ENCODE results near the gene NDUFS7. TPM values are rescaled to one million over a fixed set of nuclear protein-coding genes. Genes with fewer than 3 reads are reported as not detected.

The NDUFS7 gene
- total RNA-seq, 1 experiment from 2014 or later, result 83.9 TPM

DNA sequence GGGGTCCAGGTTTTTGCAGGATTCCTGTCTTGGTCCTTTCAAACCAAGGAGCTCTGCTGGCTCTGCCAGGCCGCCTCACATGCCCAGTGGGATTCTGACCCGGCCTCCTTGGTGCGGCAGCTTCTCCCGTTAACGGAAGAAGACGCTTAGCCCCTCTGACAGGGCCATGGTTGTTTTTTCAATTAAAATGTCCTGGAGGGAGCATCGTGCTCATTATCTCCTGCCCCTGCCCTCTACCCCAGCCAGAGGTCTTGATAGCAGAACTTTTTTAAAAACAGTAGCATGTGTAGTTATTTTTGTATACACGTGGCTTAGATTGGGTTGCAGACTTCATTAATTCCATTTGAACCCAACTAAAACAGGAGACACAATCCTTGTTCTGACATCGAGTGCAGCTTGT is 43.0 kb downstream of the NDUFS7 start:
- no peak overlapping the region for H3K18ac ChIP-seq (ENCODE audit: insufficient read length, low read depth, low read length)
- no peak overlapping the region for H3K27ac ChIP-seq (ENCODE audit: insufficient read length, low read depth, low read length)
- no peaks in the 10 kb centered on the region for H3K27me3 Mint-ChIP-seq (ENCODE audit: low read depth)
- peaks cover 0 to 18% of the 10 kb centered on the region in 2 experiments; a peak in 2 of 4 replicates for H3K4me1 Mint-ChIP-seq
- no peak overlapping the region for H4K91ac ChIP-seq (ENCODE audit: insufficient read length, low read depth, low read length)
- H2BK120ac ChIP-seq (ENCODE audit: low read depth, low read length, poor library complexity, severe bottlenecking), result no peak overlapping the region
- no peak overlapping the region for H3K56ac ChIP-seq (ENCODE audit: insufficient read length, low read depth, low read length)
- no peak overlapping the region for H2BK15ac ChIP-seq (ENCODE audit: low read depth, low read length)
- H3K23ac ChIP-seq (ENCODE audit: insufficient read length, low read depth, low read length), result no peak overlapping the region
- no peak overlapping the region for H4K8ac ChIP-seq (replicated peaks; ENCODE audit: insufficient read length, low read depth, low read length)
- H3K23me2 ChIP-seq (ENCODE audit: insufficient read length, low read depth, low read length, poor library complexity, severe bottlenecking), result peaks cover 6% of the 10 kb centered on the region
- H2AK5ac ChIP-seq (ENCODE audit: insufficient read length, low read length), result no peak overlapping the region
- peaks cover 3% of the 10 kb centered on the region for H3K79me1 ChIP-seq (ENCODE audit: insufficient read depth, low read depth, low read length, poor library complexity, severe bottlenecking)
- no peak overlapping the region for H2BK5ac ChIP-seq (ENCODE audit: insufficient read length, low read length)
- H2BK20ac ChIP-seq (ENCODE audit: low read depth, low read length, poor library complexity, severe bottlenecking), result no peak overlapping the region
- no peak overlapping the region for H3K4me3 Mint-ChIP-seq
- TF ChIP-seq, protein P1, sequence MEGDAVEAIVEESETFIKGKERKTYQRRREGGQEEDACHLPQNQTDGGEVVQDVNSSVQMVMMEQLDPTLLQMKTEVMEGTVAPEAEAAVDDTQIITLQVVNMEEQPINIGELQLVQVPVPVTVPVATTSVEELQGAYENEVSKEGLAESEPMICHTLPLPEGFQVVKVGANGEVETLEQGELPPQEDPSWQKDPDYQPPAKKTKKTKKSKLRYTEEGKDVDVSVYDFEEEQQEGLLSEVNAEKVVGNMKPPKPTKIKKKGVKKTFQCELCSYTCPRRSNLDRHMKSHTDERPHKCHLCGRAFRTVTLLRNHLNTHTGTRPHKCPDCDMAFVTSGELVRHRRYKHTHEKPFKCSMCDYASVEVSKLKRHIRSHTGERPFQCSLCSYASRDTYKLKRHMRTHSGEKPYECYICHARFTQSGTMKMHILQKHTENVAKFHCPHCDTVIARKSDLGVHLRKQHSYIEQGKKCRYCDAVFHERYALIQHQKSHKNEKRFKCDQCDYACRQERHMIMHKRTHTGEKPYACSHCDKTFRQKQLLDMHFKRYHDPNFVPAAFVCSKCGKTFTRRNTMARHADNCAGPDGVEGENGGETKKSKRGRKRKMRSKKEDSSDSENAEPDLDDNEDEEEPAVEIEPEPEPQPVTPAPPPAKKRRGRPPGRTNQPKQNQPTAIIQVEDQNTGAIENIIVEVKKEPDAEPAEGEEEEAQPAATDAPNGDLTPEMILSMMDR (conservative IDR thresholded peaks at IDR 0.05), result no peak
- no peak overlapping the region for H3K4me2 ChIP-seq (ENCODE audit: insufficient read depth, insufficient read length, low read length)
- H3T11ph ChIP-seq (ENCODE audit: low read length), result no peak overlapping the region
- 0 out of 7 replicates have a peak overlapping the region, but pooled peaks of 1 of the 3 experiments have one; percentile 51 for H3K27ac Mint-ChIP-seq
- peaks cover 20 to 81% (median 62%) of the 10 kb centered on the region in 3 experiments; a peak in 6 of 7 replicates for H3K36me3 Mint-ChIP-seq (ENCODE audit: insufficient read depth in 1 of 3, low read depth in 3 of 3)
- H3K4me1 ChIP-seq (ENCODE audit: insufficient read depth, low read length), result no peaks in the 10 kb centered on the region
- H3K9me3 Mint-ChIP-seq, result no peaks in the 10 kb centered on the region
- no peak overlapping the region for H3K9ac ChIP-seq (ENCODE audit: extremely low read depth, insufficient read length, low read length)
- no peaks in the 10 kb centered on the region for H3K27me3 ChIP-seq (ENCODE audit: insufficient read depth, low read length)
- no peak overlapping the region for H2BK12ac ChIP-seq (ENCODE audit: insufficient read length, low read depth, low read length)
- no peaks in the 10 kb centered on the region for H3K9me3 ChIP-seq (ENCODE audit: control insufficient read depth, low read depth, low read length)
- H4K5ac ChIP-seq (ENCODE audit: insufficient read length, low read depth, low read length), result no peak overlapping the region
- no CpG with 5 or more reads among the region's 9 CpGs for WGBS (ENCODE audit: extremely low coverage, insufficient read length, low lambda C conversion rate)
- H3K4ac ChIP-seq (ENCODE audit: low read depth, low read length), result no peak overlapping the region
- no peak for DNase-seq
- no peaks in the 10 kb centered on the region for H4K20me1 ChIP-seq (ENCODE audit: control insufficient read depth, insufficient read depth, insufficient read length)
- H2AFZ ChIP-seq (ENCODE audit: low read length), result no peak overlapping the region
- no peaks in the 10 kb centered on the region; the same call in 1 of the 2 replicates for H3K79me2 ChIP-seq (ENCODE audit: insufficient read depth, low read length)
- H3K14ac ChIP-seq (ENCODE audit: insufficient read depth, low read length), result no peak overlapping the region
